ENCODE results near the gene TAAR2.
"Not testable (repeated sequence)": the region's sequence is repeated elsewhere in the genome, so short reads cannot be mapped to it uniquely, and the experiment has no call there.

TAAR2 gene

GRCh38 chr6:132614554-132614953 is 9.5 kb downstream of the TAAR2 start:
- in situ Hi-C loops (cut with HindIII; ENCODE audit: low sequenced_read_pairs), result no loop called here
- DNase-seq (ENCODE audit: low read depth, low spot score), result no peak
- no peak for TF ChIP-seq CTCF (IDR thresholded peaks at IDR 0.05; ENCODE audit: low read depth, low read length)
- no peak overlapping the region for H3K4me3 ChIP-seq (ENCODE audit: low read depth, low read length)

- TF ChIP-seq CTCF (IDR thresholded peaks at IDR 0.05; ENCODE audit: low read depth, low read length), result no peak
- H3K4me3 ChIP-seq (ENCODE audit: low read depth, low read length), result no peak overlapping the region
- no peak for DNase-seq (ENCODE audit: low read depth, low spot score)
- in situ Hi-C loops (cut with HindIII; ENCODE audit: low sequenced_read_pairs), result no loop called here
Observed at GRCh38 chr6:132612449-132613108, 11.5 kb downstream of the TAAR2 start.

GRCh38 chr6:132611616-132612015 is 12.5 kb downstream of the TAAR2 start:
- in situ Hi-C loops (cut with HindIII; ENCODE audit: low sequenced_read_pairs), result no loop called here
- TF ChIP-seq CTCF (IDR thresholded peaks at IDR 0.05; ENCODE audit: low read depth, low read length), result no peak
- DNase-seq (ENCODE audit: low read depth, low spot score), result no peak
- H3K4me3 ChIP-seq (ENCODE audit: low read depth, low read length), result no peak overlapping the region

- DNase-seq (ENCODE audit: low read depth, low spot score), result no peak
- no peak for TF ChIP-seq CTCF (IDR thresholded peaks at IDR 0.05; ENCODE audit: low read depth, low read length)
- in situ Hi-C loops (cut with HindIII; ENCODE audit: low sequenced_read_pairs), result no loop called here
- H3K4me3 ChIP-seq (ENCODE audit: low read depth, low read length), result no peak overlapping the region
Observed at GRCh38 chr6:132607544-132608233, 16.4 kb downstream of the TAAR2 start.

- in situ Hi-C loops (cut with HindIII; ENCODE audit: low sequenced_read_pairs), result no loop called here
- no peak overlapping the region for H3K4me3 ChIP-seq (ENCODE audit: low read depth, low read length)
- TF ChIP-seq CTCF (IDR thresholded peaks at IDR 0.05; ENCODE audit: low read depth, low read length), result no peak
- DNase-seq (ENCODE audit: low read depth, low spot score), result no peak
Observed at GRCh38 chr6:132604635-132605152, 19.4 kb downstream of the TAAR2 start.

GRCh38 chr6:132600900-132601299 is 23.2 kb downstream of the TAAR2 start:
- DNase-seq (ENCODE audit: low read depth, low spot score); H3K4me3 ChIP-seq (ENCODE audit: low read depth, low read length); in situ Hi-C loops (cut with HindIII; ENCODE audit: low sequenced_read_pairs): not testable (repeated sequence)

GRCh38 chr6:132598473-132598872 is 25.6 kb downstream of the TAAR2 start:
- TF ChIP-seq CTCF (IDR thresholded peaks at IDR 0.05; ENCODE audit: low read depth, low read length), result peak; percentile 41
- H3K4me3 ChIP-seq (ENCODE audit: low read depth, low read length), result no peak overlapping the region
- in situ Hi-C loops (cut with HindIII; ENCODE audit: low sequenced_read_pairs), result no loop called here
- DNase-seq (ENCODE audit: low read depth, low spot score), result no peak
